Stomach (tissue), 9 donors: ENCODE measurements around the gene KIAA0040. TPM values are rescaled to one million over a fixed set of nuclear protein-coding genes. Genes with fewer than 3 reads are reported as not detected.

Experiments used
- DNase-seq, 2 donors: peaks; one replicate each; pipeline versions ENCODE4 v3.0.0 to v3.0.0-alpha.2; 2013 to 2019
- H3K27ac ChIP-seq, 5 donors: fragments of 200-600 bp in 4 of 5; sonication (generic) in 4 of 5; one replicate each; pipeline ENCODE4 v1.5.1; 2013 to 2019; ENCODE audit warnings: mild to moderate bottlenecking in 1 of 5, moderate library complexity in 1 of 5
- H3K27me3 ChIP-seq, 3 donors: fragments of 200-600 bp; sonication (generic); one replicate each; pipeline ENCODE4 v1.5.1; 2017 to 2019; ENCODE audit warnings: mixed run types in 1 of 3
- H3K36me3 ChIP-seq, 4 donors: fragments of 200-600 bp; sonication (generic); 1 replicate in 3 of 4; 2 replicates in 1 of 4; pipeline ENCODE4 v1.5.1; 2016 to 2019
- H3K4me1 ChIP-seq, 4 donors: fragments of 200-600 bp; sonication (generic); one replicate each; pipeline ENCODE4 v1.5.1; 2016 to 2019
- H3K4me3 ChIP-seq, 4 donors: fragments of 200-600 bp; sonication (generic) in 3 of 4; one replicate each; pipeline ENCODE4 v1.5.1; 2016 to 2019; ENCODE audit warnings: mild to moderate bottlenecking in 1 of 4
- H3K9me3 ChIP-seq, 4 donors: fragments of 200-600 bp; sonication (generic); one replicate each; pipeline ENCODE4 v1.5.1; 2016 to 2019
- EP300 ChIP-seq: sonication (generic); formaldehyde crosslinking; IDR thresholded peaks from one replicate; pipeline ENCODE4 v1.6.1; 2017; ENCODE audit warnings: antibody characterized with exemption
- POLR2A ChIP-seq, 4 donors: fragments of 450-650 bp; IDR thresholded peaks; one replicate each; pipeline ENCODE4 v1.6.1; 2016; ENCODE audit warnings: antibody characterized with exemption in 4 of 4, control low read depth in 2 of 4, mild to moderate bottlenecking in 1 of 4, moderate library complexity in 1 of 4
- POLR2AphosphoS5 ChIP-seq, 3 donors: sonication (generic); formaldehyde crosslinking; IDR thresholded peaks; one replicate each; pipeline ENCODE4 v1.6.1; 2016; ENCODE audit warnings: antibody characterized with exemption in 3 of 3
- WGBS, 5 donors: extraction: QIAGEN DNeasy Blood & Tissue Kit in 3 of 5; methylation state at CpG; one replicate each; pipeline versions ENCODE4 v1.1.5 to v1.1.7; 2013 to 2018; 5-methylcytosine and 5-hydroxymethylcytosine counted together
- intact Hi-C: fragments of 100-400 bp; cut with DNase I; formaldehyde crosslinking; loops from one replicate; pipeline ENCODE4 v1.15.1; 2023; ENCODE audit warnings: low total_unique reads
- polyA plus RNA-seq, 3 donors: library from polyadenylated mRNA; stranded (reverse); fragments of 200-250 nt; gene quantifications; one replicate each; pipeline ENCODE4 v1.2.3, GENCODE V29; 2013
- total RNA-seq, 5 donors: library from RNA; depleted of rRNA; stranded (reverse); fragments of >200 nt; gene quantifications; one replicate each; pipeline versions ENCODE4 v1.1.0 to v1.2.3, GENCODE V29; 2014 to 2016
- TF ChIP-seq, protein P1 (sequence below), 7 experiments: fragments of 450-650 bp in 4 of 7; fragments of 200-600 bp in 3 of 7; sonication (generic) in 3 of 7; IDR thresholded peaks; one replicate each; pipeline ENCODE4 v1.5.1; 2016 to 2019; ENCODE audit warnings: antibody characterized with exemption in 7 of 7, control low read depth in 2 of 7, mild to moderate bottlenecking in 1 of 7
- donor health status: healthy with polysubstance abuse.
- donor health status: Bipolar disorder and iron deficiency.
- donor health status: healthy.

Gene KIAA0040
- total and polyA plus RNA-seq, 8 donors = 4.1 to 36.8 (median 14.8) TPM

DNA sequence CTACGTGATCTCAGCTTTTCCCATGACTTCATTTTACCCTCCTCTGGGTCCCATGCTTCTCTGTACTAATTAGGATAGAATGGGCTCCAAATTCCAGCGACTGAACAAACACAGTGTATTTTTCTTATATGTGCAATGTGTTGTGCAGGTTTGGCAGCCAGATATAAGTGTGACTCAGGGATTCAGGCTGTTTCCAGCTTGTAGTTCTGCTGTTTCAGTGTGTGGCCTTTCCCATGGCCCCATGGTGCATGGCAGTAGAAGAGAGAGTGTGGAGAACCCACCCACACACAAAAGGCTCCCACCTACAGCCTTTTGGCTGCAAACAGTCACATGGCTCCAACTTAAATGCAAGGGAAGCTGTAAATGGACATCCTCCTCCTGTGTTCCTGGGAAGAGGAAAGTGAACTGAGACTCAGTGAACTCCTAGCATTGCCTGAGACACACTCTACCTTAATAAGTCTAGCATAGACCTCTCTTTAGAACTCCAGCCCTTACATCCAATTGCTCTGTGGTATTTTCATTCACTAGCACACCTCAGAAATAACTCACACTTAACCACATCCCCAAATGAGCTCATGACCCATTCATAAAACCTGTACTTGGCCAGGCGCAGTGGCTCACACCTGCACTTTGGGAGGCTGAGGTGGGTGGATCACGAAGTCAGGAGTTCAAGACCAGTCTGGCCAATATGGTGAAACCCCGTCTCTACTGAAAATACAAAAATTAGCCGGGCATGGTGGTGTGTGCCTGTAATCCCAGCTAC, 58.7 kb downstream of the KIAA0040 start:
- TF ChIP-seq POLR2A (IDR thresholded peaks at IDR 0.05) (no peak), EP300 (no peak), POLR2AphosphoS5 (IDR thresholded peaks at IDR 0.05) (no peak)
- TF ChIP-seq, protein P1, sequence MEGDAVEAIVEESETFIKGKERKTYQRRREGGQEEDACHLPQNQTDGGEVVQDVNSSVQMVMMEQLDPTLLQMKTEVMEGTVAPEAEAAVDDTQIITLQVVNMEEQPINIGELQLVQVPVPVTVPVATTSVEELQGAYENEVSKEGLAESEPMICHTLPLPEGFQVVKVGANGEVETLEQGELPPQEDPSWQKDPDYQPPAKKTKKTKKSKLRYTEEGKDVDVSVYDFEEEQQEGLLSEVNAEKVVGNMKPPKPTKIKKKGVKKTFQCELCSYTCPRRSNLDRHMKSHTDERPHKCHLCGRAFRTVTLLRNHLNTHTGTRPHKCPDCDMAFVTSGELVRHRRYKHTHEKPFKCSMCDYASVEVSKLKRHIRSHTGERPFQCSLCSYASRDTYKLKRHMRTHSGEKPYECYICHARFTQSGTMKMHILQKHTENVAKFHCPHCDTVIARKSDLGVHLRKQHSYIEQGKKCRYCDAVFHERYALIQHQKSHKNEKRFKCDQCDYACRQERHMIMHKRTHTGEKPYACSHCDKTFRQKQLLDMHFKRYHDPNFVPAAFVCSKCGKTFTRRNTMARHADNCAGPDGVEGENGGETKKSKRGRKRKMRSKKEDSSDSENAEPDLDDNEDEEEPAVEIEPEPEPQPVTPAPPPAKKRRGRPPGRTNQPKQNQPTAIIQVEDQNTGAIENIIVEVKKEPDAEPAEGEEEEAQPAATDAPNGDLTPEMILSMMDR (IDR thresholded peaks at IDR 0.05) = no peak
- DNase-seq = no peak
- H3K4me1 ChIP-seq = peaks cover 4 to 42% (median 25%) of the 10 kb centered on the region in 4 donors
- no peak overlapping the region for H3K27ac ChIP-seq
- no peaks in the 10 kb centered on the region for H3K9me3 ChIP-seq
- H3K36me3 ChIP-seq = no peaks in the 10 kb centered on the region
- no peak overlapping the region for H3K4me3 ChIP-seq
- intact Hi-C loops = no loop called here
- no peaks in the 10 kb centered on the region for H3K27me3 ChIP-seq
- WGBS, 5 donors = 86 to 91% (median 87%) methylated on average over 4 to 6 of the region's 6 CpGs

DNA sequence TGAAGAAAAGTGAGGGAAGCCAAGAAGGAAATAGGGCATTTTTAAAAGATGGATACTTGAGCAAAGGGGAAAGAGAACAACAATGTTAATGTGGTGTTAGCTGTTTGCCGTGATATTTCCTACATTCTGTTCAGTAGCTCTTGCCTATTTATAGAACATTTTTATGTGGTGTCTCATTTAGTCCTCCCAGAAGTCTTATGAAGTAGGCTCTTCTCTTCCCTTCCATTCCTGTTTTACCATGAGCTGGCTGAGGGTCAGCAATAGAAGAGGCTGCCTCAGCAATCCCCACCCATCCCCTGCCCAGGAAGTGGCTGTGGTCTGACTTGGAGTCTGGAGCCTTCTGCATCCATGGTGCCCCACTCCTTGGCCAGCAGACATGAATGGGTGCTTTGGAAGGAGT, 60.1 kb downstream of the KIAA0040 start:
- DNase-seq = no peak
- H3K27me3 ChIP-seq = no peaks in the 10 kb centered on the region
- 39 to 71% (median 59%) methylated on average over 1 of the region's 1 CpG for WGBS, 5 donors
- H3K36me3 ChIP-seq = no peaks in the 10 kb centered on the region
- intact Hi-C loops = no loop called here
- H3K27ac ChIP-seq = peak overlapping the region in 4 of 5 donors; percentile 4 to 57 (median 44)
- no peaks in the 10 kb centered on the region for H3K9me3 ChIP-seq
- no peak overlapping the region for H3K4me3 ChIP-seq
- H3K4me1 ChIP-seq = peaks cover 9 to 56% (median 32%) of the 10 kb centered on the region in 4 donors
- TF ChIP-seq, protein P1 (IDR thresholded peaks at IDR 0.05) = no peak
- no peak for TF ChIP-seq EP300
- TF ChIP-seq POLR2AphosphoS5 (IDR thresholded peaks at IDR 0.05) = no peak
- no peak for TF ChIP-seq POLR2A (IDR thresholded peaks at IDR 0.05)

DNA sequence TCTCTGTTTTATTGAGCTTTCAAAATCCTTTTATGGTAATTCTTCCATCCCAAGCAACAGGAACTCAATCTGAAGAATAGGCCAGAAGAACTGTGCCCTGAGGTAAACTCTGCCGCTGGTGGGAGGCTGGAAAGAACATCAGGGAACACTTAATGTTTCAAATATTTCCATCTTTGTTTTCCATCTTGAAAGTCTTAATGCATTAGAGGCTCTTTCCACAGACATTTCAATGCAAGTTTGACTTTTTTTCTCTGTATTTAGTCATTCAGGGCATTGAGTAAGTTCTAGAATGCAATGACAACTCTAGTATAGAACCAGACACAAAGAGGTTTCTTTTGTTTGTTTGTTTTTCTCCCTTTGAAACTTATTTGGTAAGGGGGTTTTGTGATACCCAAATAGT, 61.5 kb downstream of the KIAA0040 start:
- H3K27ac ChIP-seq = peak overlapping the region in 4 of 5 donors; percentile 26 to 57 (median 42)
- H3K27me3 ChIP-seq = no peaks in the 10 kb centered on the region
- H3K4me1 ChIP-seq = peaks cover 9 to 69% (median 38%) of the 10 kb centered on the region in 4 donors
- no peaks in the 10 kb centered on the region for H3K36me3 ChIP-seq
- TF ChIP-seq, protein P1 (IDR thresholded peaks at IDR 0.05) = no peak
- TF ChIP-seq POLR2AphosphoS5 (IDR thresholded peaks at IDR 0.05) (no peak), EP300 (no peak), POLR2A (IDR thresholded peaks at IDR 0.05) (no peak)
- 57 to 77% (median 66%) methylated on average over 1 of the region's 1 CpG for WGBS, 5 donors
- no peak overlapping the region for H3K4me3 ChIP-seq
- no peaks in the 10 kb centered on the region for H3K9me3 ChIP-seq
- no peak for DNase-seq
- intact Hi-C loops = no loop called here

DNA sequence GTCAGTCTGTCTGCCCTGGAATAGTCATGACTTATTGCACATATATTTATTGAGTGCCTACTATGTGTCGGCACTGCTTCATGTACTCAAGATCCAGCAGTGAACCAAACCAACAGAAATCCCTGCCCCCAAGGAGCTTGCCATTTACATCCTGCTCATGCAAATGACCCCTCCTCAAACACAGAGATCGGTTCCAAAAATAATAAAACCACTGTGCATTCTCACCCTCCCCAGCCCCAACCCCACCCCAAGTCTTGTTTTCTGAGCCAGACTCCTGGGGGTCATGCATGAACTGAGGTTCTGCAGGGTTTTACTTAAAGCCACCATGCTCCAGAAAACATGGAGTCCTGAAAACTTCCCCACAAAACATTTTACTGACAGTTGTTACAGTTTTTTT, 61.9 kb downstream of the KIAA0040 start:
- no peak for TF ChIP-seq POLR2A (IDR thresholded peaks at IDR 0.05)
- no peak for TF ChIP-seq POLR2AphosphoS5 (IDR thresholded peaks at IDR 0.05)
- no peak for TF ChIP-seq EP300
- TF ChIP-seq, protein P1 (IDR thresholded peaks at IDR 0.05) = no peak
- no peaks in the 10 kb centered on the region for H3K36me3 ChIP-seq
- H3K27me3 ChIP-seq = no peaks in the 10 kb centered on the region
- WGBS, 5 donors = 61 to 85% (median 75%) methylated on average over 2 of the region's 2 CpGs
- no peak overlapping the region for H3K4me3 ChIP-seq
- peaks cover 9 to 71% (median 40%) of the 10 kb centered on the region in 4 donors for H3K4me1 ChIP-seq
- peak overlapping the region in 4 of 5 donors; percentile 41 to 65 (median 54) for H3K27ac ChIP-seq
- DNase-seq = no peak
- intact Hi-C loops = no loop called here
- H3K9me3 ChIP-seq = no peaks in the 10 kb centered on the region
